KBM-7 (cell line): ENCODE results near the gene TMEM121B.
A peak's percentile ranks its signal among the peaks of the same experiment; 100 is the strongest.
"Not testable (repeated sequence)": the region's sequence is repeated elsewhere in the genome, so short reads cannot be mapped to it uniquely, and the experiment has no call there.

Source experiments
- DNase-seq: peaks from one replicate; pipeline ENCODE4 v3.0.0-alpha.2; 2015
- in situ Hi-C: fragments of 300-500 bp; cut with MboI; formaldehyde crosslinking; loops from 2 replicates; pipeline ENCODE4 v1.14.3; 2020; ENCODE audit warnings: low sequenced_read_pairs, low pct_unique_long_range_greater_than_20kb, mixed read lengths

TMEM121B gene

DNA sequence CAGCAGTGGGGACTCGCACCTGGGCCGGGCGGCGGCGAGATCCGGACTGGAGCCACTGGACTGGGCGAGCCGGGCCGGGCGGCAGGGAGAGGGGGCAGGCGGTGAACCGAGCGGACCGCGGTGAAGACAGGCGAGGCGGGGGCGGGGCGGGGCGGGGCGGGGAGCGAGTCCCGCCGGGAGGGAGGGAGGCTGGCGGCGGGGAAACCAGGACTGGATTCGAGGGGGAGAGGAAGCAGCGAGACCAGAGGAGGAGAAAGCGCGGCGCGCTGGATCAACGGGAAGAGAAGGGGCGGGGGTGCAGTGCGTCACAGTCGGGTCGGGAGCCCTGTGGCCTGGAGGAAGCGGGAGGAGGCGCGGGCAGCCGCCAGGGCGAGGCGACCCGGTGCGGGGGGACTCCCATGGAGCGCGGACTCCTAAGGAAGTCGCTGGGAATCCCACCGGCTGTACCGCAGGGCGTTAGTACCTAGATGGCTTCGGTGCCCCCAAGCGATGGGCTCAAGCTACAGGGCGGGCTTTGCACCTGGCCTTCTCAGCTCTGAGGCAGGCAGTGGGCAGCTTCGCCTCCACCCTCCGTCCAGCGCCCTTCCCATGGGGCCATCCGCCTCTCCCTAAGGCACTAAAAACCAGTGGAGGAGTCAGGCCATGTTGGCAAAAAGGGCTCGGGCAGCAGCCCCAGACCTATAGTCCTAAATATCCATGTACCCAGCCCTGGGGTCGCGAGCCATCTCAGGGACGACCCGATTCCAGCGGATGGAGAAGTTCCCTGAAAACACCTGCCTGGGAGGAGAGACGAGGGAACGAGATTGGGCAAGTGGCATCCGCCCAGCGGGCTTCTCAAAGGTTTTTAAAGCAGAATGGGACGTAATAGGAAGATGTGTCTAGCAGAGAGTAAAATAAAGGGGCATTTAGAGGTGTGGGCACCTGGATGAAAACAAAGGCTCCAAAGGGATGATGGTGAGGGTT lies at the start of gene TMEM121B:
Gene TMEM121B (minus strand): TSS at position 128 of the 963 bp plus-strand sequence. CDS start 233 bp downstream, outside the sequence.
- peak; percentile 52 for DNase-seq
- in situ Hi-C loops: no loop called here

GRCh38 chr22:17167486-17167885 lies 46.3 kb upstream of the TMEM121B start:
- DNase-seq: no peak
- in situ Hi-C loops: loop anchor here (25.0 kb wide), 1 partner anchor 95 kb away; no protein-coding TSS in a partner anchor

DNA sequence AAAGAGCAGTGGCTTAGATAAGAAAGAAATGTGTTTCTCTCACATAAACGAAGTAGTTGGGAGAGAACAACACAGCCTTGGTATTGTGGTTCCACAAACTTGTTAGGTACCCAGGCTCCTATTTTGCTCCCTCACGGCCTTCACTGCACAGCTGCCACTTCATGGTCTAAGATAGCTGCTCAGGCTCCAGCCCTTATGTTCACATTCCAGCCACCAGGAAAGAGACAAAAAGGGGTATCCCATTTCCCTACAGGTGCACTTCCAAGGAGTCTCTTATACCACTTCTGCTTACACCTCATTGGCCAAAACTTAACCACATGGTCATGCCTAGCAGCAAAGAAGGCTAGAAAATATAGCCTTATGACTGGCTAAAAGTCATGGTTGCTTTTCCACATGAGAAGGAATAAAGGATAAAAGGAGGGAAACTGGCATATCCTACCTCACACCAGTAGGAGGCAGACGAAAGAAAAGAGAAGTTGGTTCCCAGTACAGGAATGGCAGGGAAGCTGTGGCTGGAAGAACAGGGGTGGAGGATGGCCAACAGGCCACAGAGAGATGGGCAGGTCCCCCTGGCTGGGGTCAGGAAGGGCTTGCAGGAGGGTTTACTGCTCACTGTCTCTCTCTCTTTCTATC lies 43.3 kb upstream of the TMEM121B start:
- in situ Hi-C loops: loop anchor here (25.0 kb wide), 1 partner anchor 98 kb away; no protein-coding TSS in a partner anchor
- DNase-seq: peak; percentile 38

GRCh38 chr22:17162731-17163130 lies 41.6 kb upstream of the TMEM121B start:
- DNase-seq: no peak
- in situ Hi-C loops: loop anchor here (25.0 kb wide), 1 partner anchor 100 kb away; no protein-coding TSS in a partner anchor

GRCh38 chr22:17161991-17162390 lies 40.8 kb upstream of the TMEM121B start:
- in situ Hi-C loops: loop anchor here (25.0 kb wide), 1 partner anchor 100 kb away; no protein-coding TSS in a partner anchor
- DNase-seq: no peak

DNA sequence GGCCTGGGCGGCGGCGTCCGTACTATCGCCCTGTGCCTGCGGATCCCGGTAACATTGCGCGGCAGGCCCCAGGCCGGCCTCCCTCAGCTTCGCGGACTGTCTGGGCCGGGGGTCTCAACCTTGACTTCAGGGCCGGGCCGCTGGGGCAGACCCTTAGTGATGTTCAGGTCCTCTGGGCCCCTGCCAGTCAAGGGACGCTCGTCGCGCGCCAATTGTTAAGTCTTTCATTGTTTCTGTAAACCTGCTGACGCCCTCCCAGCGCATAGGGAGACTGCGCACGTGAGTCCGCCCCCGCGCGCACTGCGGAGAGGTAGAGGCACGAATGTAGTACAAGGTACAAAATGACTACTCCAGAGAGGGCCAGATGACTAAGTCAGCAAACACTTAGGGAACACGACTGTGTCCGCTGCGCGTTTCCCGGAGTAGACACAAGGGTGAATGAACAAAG lies 38.4 kb upstream of the TMEM121B start:
- in situ Hi-C loops: loop anchor here (10.0 to 25.0 kb wide), 2 partner anchors 55 to 103 kb away; no protein-coding TSS in a partner anchor
- no peak for DNase-seq

- peak; percentile 72 for DNase-seq
- in situ Hi-C loops: loop anchor here (10.0 to 25.0 kb wide), 2 partner anchors 54 to 103 kb away; no protein-coding TSS in a partner anchor
Observed at GRCh38 chr22:17158568-17159503, 37.7 kb upstream of the TMEM121B start, which contains the start of gene HDHD5. HDHD5 (minus strand) TSS chr22:17159277; CDS start chr22:17159251, 26 bp downstream.

GRCh38 chr22:17158176-17158567 lies 37.0 kb upstream of the TMEM121B start:
- in situ Hi-C loops: loop anchor here (10.0 to 25.0 kb wide), 2 partner anchors 53 to 104 kb away; no protein-coding TSS in a partner anchor
- no peak for DNase-seq

GRCh38 chr22:17157714-17158113 lies 36.6 kb upstream of the TMEM121B start:
- in situ Hi-C loops: loop anchor here (10.0 to 25.0 kb wide), 2 partner anchors 53 to 105 kb away; no protein-coding TSS in a partner anchor

DNA sequence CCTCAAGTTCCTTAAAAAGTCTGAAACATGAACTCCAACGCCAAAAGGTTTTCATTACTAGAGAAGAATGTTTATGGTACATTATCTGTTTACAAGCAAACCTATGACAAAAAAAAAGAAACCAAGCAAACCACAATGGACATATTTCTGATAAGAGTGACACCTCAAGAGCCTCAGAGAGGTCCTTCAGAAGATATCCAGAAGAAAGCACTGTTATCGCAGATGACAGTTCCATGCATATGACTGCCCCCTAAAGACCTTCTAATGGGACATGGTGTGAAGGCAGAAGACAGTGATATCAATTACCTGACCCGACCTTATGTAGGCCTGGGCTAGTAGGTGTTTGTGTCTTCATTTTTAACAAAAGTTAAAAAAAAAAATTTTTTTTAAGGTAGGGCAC lies 34.8 kb upstream of the TMEM121B start:
- in situ Hi-C loops: loop anchor here (10.0 to 25.0 kb wide), 2 partner anchors 51 to 106 kb away; no protein-coding TSS in a partner anchor

More at GRCh38 chr22:17157714-17158113, 36.6 kb upstream of the TMEM121B start:
- DNase-seq: no peak

DNA sequence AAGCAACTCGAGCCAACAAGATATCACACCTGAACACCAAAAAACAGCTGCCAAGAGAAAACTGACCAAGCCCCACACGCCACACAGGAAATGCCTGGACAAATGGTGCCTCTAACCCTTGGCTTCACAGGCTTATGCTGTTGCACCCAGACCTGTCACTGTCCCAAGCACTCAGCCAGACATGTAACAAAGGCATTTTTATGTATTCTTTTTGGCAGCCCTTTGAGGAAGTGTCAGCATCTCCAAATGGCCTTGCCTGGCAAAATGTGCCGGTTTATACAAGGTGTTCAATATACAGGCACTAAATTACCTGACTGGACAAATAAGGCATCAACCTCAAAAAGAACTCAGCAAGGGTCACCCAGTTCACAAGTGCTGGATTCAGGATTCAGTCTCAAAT lies 31.8 kb upstream of the TMEM121B start:
- DNase-seq: no peak
- in situ Hi-C loops: loop anchor here (10.0 to 25.0 kb wide), 2 partner anchors 48 to 109 kb away; no protein-coding TSS in a partner anchor

More for the DNA sequence above, 34.8 kb upstream of the TMEM121B start:
- no peak for DNase-seq

DNA sequence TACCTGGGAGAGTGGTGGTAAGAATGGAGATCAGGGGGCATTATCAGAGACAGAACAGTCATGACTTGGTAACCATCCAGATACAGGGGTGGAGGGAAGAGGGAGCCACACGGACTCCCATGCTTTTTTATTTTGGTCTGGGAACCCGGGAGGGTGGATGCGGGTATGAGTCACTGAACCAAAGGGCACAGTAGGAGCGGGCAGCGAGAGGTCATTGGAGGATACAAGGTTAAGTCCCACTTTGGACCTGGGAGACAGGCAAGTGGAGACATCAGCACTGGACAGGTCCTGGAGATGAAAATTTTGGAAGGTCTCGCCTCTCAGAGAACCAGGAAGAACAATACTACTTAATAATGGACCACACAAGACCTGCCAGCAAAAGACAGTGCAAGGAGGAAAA lies 31.2 kb upstream of the TMEM121B start:
- in situ Hi-C loops: loop anchor here (10.0 to 25.0 kb wide), 2 partner anchors 48 to 110 kb away; no protein-coding TSS in a partner anchor
- DNase-seq: no peak

DNA sequence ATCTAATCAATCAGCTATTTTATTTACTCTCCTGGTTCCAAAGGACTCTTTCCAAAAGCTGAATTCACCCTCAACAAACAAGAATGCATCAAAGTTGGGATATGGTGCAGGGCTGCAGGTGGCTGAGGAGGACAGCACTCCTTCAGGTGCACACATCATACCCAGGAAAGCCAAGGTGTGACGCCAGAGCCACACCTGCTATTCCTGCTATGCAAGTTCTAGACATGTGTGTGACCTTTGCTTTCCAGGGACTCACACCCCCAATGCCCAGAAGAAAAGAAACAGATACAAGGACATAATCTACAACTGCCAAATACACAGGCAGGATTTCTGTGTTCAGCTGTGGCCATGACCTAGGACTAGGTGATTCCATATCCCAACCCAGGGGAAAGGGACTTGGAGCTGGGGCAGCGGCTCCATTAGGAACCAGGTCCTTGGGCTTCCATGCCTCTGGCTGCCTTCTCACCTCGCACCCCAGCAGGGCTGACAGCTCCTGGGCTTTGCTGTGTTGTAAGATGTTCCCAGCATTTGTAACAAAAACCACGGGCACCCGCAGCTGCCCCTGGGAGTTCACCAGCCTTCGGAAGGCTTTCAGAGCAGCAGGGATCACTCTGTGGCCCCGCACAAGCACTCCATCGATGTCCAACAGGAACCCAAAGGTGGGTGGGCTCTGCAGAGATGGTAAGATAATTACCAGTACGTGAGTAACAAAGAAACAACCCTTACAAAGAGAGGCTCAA lies 28.1 kb upstream of the TMEM121B start:
- in situ Hi-C loops: no loop called here
- DNase-seq: no peak

GRCh38 chr22:17147458-17147857 lies 26.3 kb upstream of the TMEM121B start:
- DNase-seq, in situ Hi-C loops: not testable (repeated sequence)

GRCh38 chr22:17145021-17145680 lies 24.0 kb upstream of the TMEM121B start:
- in situ Hi-C loops: no loop called here
- DNase-seq: no peak

- in situ Hi-C loops: no loop called here
- no peak for DNase-seq
Observed at GRCh38 chr22:17143826-17144225, 22.7 kb upstream of the TMEM121B start.

GRCh38 chr22:17143101-17143500 lies 21.9 kb upstream of the TMEM121B start:
- DNase-seq: no peak
- in situ Hi-C loops: no loop called here
